ENCODE data around the gene SOAT2.

- TF ChIP-seq CTCF (IDR thresholded peaks at IDR 0.05) (no peak), EZH2 (IDR thresholded peaks at IDR 0.05) (no peak)
These were observed 32.3 kb upstream of the SOAT2 start for GRCh38 chr12:53070877-53071492.
